ENCODE data around the gene ANTXR2. TPM values are rescaled to one million over a fixed set of nuclear protein-coding genes. Genes with fewer than 3 reads are reported as not detected.

ANTXR2 gene
- total RNA-seq, 2 experiments from 2014 or later = 20.8 to 27.6 TPM

DNA sequence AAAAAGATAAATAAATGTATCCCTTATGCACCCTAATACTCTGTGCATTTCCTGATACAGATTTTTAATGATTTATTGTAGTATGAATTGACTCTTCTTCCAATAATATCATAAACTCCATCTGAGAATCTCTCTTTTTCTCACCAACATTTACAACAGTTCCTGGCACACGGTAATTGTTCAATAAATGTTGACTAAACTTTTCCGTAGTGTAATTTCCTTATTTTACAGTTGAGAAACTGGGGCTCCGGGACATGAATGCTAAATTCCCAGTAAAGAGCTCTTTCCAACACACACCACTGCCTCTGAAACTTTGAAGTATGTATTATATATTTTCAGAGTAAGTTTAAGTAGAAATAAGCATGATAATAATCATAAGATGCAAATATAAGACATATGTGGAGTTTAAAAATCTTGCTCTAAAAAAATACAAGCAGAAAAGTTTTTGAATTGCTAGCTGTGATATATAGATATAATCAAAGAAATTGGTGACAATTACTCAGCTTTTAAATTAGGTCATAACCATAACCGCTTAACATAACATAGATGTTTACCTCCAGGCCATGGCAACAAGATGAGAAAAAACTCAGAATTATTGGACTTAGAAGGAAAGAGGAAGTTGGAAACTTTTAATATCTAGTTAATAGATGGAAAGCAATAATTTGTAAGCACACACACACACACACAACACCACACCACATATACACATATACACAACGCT lies 28.2 kb upstream of the ANTXR2 start:
- no peaks in the 10 kb centered on the region for H3K4me1 Mint-ChIP-seq
- H3K4me3 Mint-ChIP-seq = no peak overlapping the region
- H3K9me3 Mint-ChIP-seq = no peaks in the 10 kb centered on the region
- H3K27me3 Mint-ChIP-seq = peaks cover 2% of the 10 kb centered on the region
- POLR2A ChIA-PET = no interaction called here
- no peak for DNase-seq
- peaks cover 2% of the 10 kb centered on the region for H3K36me3 Mint-ChIP-seq
- no peak overlapping the region for H3K27ac Mint-ChIP-seq
- no peak for ATAC-seq (ENCODE audit: low read depth)

DNA sequence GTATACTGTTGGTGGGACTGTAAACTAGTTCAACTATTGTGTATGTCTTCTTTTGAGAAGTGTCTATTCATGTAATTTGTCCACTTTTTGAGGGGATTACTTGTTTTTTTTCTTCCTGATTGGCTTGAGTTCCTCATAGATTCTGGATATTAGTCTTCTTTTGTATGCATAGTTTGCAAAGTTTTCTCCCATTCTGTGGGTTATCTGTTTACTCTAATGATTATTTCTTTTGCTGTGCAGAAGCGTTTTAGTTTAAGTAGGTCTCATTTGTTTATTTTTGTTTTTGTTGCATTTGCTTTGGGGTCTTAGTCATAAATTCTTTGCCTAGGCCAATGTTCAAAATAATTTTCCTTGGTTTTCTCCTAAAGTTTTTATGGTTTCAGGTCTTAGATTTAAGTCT lies 26.6 kb upstream of the ANTXR2 start:
- ATAC-seq (ENCODE audit: low read depth) (no peak), DNase-seq (no peak)
- peaks cover 2% of the 10 kb centered on the region for H3K36me3 Mint-ChIP-seq
- peaks cover 4% of the 10 kb centered on the region for H3K27me3 Mint-ChIP-seq
- no peaks in the 10 kb centered on the region for H3K4me1 Mint-ChIP-seq
- H3K4me3 Mint-ChIP-seq = no peak overlapping the region
- POLR2A ChIA-PET = no interaction called here
- H3K9me3 Mint-ChIP-seq = no peaks in the 10 kb centered on the region
- no peak overlapping the region for H3K27ac Mint-ChIP-seq

DNA sequence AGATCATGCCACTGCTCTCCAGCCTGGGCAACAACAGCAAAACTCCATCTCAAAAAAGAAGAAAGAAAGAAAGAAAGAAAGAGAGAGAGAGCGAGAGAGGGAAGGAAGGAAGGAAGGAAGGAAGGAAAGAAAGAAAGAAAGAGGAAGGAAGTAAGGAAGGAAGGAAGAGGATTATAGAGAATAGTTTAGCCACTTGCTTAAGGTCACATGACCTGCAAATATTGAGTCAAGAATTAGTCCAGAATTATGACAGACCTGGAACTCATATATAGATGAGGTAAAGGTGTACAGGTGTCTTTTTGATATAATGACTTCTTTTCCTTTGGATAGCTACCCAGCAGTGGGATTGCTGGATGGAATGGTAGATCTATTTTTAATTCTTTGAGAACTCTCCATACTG lies 25.6 kb upstream of the ANTXR2 start:
- DNase-seq (no peak), ATAC-seq (ENCODE audit: low read depth) (no peak)
- Mint-ChIP-seq H3K27ac (no peak overlapping the region), H3K4me3 (no peak overlapping the region), H3K36me3 (peaks cover 2% of the 10 kb centered on the region), H3K4me1 (no peaks in the 10 kb centered on the region), H3K27me3 (peaks cover 4% of the 10 kb centered on the region), H3K9me3 (no peaks in the 10 kb centered on the region)
- POLR2A ChIA-PET = interaction anchor here (0.7 kb wide), 1 partner anchor 19 kb away, joined by 3 read pairs; no protein-coding TSS in a partner anchor

DNA sequence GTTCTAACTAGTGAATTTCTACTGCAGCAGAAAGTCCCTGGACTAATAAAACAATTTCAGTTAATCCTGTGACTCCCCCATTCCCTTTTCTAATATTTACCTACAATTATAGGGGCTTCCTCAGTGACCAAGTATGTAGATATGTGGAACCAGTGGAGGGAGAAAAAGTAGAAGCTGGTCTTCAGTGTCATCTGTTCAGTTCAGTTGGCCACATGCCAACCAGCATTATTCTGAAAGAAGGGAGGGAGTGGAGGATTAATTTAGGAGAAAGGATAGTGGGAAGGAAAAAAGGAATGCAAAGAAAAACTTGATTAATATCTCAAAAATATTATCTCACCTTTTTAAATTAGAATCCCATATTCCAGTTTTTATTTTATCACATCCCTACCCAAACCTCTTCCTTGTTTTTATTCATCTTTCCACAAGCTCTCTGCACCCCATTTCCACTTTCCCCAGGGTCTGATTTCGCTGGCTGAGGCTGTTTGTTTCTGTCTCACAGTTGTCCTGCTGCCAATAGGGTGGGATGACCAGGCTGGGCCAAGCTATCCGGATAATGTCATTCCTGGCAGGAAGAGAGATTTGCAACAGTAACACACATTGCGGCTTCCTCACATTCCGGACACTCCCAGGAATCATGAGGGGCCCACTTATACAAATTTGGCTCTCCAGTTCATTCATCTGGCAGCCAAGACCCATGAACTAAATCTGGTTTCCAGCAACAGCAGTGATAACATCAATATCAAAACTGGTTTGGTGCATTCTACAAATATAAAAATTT lies 24.6 kb upstream of the ANTXR2 start:
- peaks cover 2% of the 10 kb centered on the region for H3K4me1 Mint-ChIP-seq
- DNase-seq = no peak
- no peak for ATAC-seq (ENCODE audit: low read depth)
- no peaks in the 10 kb centered on the region for H3K9me3 Mint-ChIP-seq
- H3K27me3 Mint-ChIP-seq = peaks cover 4% of the 10 kb centered on the region
- peaks cover 2% of the 10 kb centered on the region for H3K36me3 Mint-ChIP-seq
- POLR2A ChIA-PET = no interaction called here
- H3K27ac Mint-ChIP-seq = no peak overlapping the region
- H3K4me3 Mint-ChIP-seq = no peak overlapping the region

DNA sequence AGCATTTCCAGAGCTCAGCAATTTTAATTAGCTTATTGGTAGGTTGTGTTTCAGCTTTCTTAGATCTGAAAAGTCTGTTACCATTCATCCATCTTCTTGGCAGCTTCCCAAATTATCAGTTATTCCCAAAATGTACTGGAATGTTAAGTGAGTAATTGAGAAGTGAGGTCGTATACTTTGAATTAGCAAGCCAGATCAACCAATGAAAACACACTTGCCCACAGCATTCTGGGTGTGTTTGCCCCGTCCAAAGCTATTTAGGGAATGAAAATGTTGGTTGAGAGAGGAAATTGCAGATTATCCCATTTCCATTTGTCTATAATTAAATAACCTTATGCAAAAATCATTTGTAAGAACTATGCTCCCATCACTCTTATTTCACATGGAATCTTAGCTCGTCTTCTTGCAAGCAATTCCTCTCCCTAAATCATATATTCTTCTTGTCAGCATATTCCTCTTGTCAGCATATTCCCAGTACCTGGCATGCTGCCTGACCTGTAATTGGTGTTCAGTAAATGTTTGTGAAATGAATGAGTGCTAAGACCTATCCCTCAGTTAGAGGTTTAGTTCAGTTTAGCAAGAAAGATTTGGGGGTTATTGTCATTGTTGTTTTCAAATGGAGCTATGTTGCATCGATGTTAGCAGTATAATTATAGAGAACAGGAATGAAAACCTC lies 23.3 kb upstream of the ANTXR2 start:
- no peak for ATAC-seq (ENCODE audit: low read depth)
- no peaks in the 10 kb centered on the region for H3K9me3 Mint-ChIP-seq
- no peak for DNase-seq
- no peak overlapping the region for H3K27ac Mint-ChIP-seq
- H3K4me1 Mint-ChIP-seq = peaks cover 10% of the 10 kb centered on the region
- H3K4me3 Mint-ChIP-seq = no peak overlapping the region
- peaks cover 4% of the 10 kb centered on the region for H3K27me3 Mint-ChIP-seq
- H3K36me3 Mint-ChIP-seq = peaks cover 2% of the 10 kb centered on the region
- POLR2A ChIA-PET = no interaction called here

DNA sequence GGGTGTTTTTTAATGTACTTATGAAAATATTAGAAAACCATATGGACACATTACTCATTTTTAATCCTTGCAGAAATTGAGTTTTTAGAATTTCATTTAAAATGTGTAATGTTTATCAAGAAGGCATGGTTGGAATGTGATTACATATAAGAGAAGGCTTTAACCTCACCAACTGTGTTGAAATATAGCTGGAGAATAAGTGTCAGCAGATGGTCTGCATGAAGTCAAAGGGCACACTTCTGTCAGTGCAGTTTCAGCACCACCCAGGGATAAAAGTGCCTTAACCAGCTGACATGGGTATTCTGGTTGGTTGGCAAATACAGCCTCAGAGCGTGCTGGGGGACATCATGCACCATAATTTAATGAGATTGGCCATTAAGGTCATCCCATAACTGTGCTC lies 21.2 kb upstream of the ANTXR2 start:
- ATAC-seq (ENCODE audit: low read depth) (no peak), DNase-seq (no peak)
- Mint-ChIP-seq H3K27me3 (peaks cover 4% of the 10 kb centered on the region), H3K4me3 (no peak overlapping the region), H3K9me3 (no peaks in the 10 kb centered on the region), H3K36me3 (peaks cover 2% of the 10 kb centered on the region), H3K27ac (no peak overlapping the region), H3K4me1 (peaks cover 10% of the 10 kb centered on the region)
- POLR2A ChIA-PET = no interaction called here

DNA sequence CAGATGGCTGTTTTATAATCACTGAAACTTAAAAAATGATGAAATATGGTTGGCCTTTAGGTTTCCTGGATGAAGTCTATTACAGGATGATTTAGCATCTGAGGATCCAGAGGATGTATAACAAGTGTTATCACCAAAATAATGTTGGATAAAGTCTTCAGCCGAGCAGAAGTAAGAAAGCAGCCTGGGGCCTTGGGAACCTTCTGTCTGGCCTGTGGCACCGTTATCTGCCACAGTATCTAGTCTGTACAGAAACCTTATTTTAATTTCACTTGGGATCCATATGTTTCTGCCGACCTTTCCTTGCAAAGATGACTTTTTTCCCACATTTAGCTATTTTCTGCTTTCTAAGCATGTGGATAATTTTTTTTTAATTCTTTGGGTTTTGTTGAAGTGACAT lies 20.5 kb upstream of the ANTXR2 start:
- Mint-ChIP-seq H3K27ac (no peak overlapping the region), H3K36me3 (peaks cover 2% of the 10 kb centered on the region), H3K27me3 (peaks cover 4% of the 10 kb centered on the region), H3K4me1 (peaks cover 10% of the 10 kb centered on the region), H3K9me3 (no peaks in the 10 kb centered on the region), H3K4me3 (no peak overlapping the region)
- POLR2A ChIA-PET = interaction anchor here (0.5 kb wide), 1 partner anchor 28 kb away, joined by 6 read pairs; no protein-coding TSS in a partner anchor
- DNase-seq = no peak
- no peak for ATAC-seq (ENCODE audit: low read depth)

DNA sequence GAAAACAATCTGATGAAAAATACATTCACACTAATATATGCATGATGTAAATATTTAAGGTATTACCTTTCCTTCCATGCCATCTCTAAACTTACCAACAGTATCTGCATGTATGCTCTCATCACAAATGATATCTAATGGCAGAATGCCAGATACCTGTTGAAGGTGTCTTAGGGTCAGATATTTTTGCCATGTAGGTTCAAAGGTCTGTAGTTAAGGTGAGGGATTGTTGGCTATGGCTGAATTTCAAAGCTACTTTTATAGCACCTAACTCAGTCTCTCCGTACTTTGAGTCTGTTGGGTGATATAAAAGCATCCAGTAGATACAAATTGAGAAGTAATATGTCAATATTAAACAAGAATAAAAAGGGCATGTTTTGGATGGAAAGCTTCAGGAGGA lies 19.8 kb upstream of the ANTXR2 start:
- no peak for ATAC-seq (ENCODE audit: low read depth)
- POLR2A ChIA-PET = interaction anchor here (0.5 kb wide), 1 partner anchor 28 kb away, joined by 6 read pairs; no protein-coding TSS in a partner anchor

DNA sequence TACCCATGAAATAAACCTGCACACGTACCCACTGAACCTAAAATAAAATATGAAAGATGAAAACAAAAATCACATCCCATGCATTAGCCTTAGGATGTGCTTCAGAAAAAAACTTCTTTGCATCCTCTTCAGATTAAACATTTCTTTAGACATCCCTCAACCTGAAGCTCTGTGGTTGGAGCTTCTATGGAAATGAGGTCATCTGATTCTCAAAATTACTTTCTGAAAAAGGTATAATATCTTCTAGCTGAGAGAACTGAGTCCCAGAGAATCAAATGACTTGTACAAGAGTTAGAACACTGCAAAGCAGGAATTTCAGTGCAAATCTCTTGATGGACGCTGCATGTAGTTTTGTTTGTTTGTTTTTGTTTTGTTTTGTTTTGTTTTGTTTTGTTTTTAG lies 19.1 kb upstream of the ANTXR2 start:
- H3K27ac Mint-ChIP-seq = no peak overlapping the region
- ATAC-seq (ENCODE audit: low read depth) = no peak
- no peak overlapping the region for H3K4me3 Mint-ChIP-seq
- POLR2A ChIA-PET = no interaction called here
- H3K36me3 Mint-ChIP-seq = no peaks in the 10 kb centered on the region
- H3K27me3 Mint-ChIP-seq = peaks cover 7% of the 10 kb centered on the region
- peaks cover 10% of the 10 kb centered on the region for H3K4me1 Mint-ChIP-seq
- no peak for DNase-seq
- peaks cover 3% of the 10 kb centered on the region for H3K9me3 Mint-ChIP-seq

More for the DNA sequence above, 19.8 kb upstream of the ANTXR2 start:
- peaks cover 2% of the 10 kb centered on the region for H3K9me3 Mint-ChIP-seq
- no peak overlapping the region for H3K27ac Mint-ChIP-seq
- H3K4me3 Mint-ChIP-seq = no peak overlapping the region
- peaks cover 10% of the 10 kb centered on the region for H3K4me1 Mint-ChIP-seq
- DNase-seq = no peak
- H3K36me3 Mint-ChIP-seq = no peaks in the 10 kb centered on the region
- peaks cover 7% of the 10 kb centered on the region for H3K27me3 Mint-ChIP-seq

DNA sequence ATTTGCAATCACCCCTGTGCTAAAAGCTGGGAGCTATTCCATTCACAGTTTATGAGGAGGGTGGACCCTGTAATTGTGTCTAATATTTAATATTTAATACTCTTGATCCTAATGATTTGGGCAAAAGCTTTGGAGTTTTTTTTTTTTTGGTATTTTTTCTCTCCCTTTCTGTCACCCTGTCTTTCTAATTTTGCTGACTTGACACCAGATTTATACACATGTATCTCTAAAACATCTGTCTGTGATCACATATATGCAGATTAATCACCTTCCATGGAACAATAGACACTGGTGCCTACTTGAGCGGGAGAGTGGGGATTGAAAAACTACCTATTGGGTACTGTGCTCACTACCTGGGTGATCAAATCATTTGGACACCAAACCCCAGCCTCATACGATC lies 18.7 kb upstream of the ANTXR2 start:
- Mint-ChIP-seq H3K27ac (no peak overlapping the region), H3K4me1 (peaks cover 10% of the 10 kb centered on the region), H3K36me3 (no peaks in the 10 kb centered on the region), H3K9me3 (peaks cover 3% of the 10 kb centered on the region), H3K4me3 (no peak overlapping the region), H3K27me3 (peaks cover 9% of the 10 kb centered on the region)
- POLR2A ChIA-PET = no interaction called here
- no peak for ATAC-seq (ENCODE audit: low read depth)
- no peak for DNase-seq

DNA sequence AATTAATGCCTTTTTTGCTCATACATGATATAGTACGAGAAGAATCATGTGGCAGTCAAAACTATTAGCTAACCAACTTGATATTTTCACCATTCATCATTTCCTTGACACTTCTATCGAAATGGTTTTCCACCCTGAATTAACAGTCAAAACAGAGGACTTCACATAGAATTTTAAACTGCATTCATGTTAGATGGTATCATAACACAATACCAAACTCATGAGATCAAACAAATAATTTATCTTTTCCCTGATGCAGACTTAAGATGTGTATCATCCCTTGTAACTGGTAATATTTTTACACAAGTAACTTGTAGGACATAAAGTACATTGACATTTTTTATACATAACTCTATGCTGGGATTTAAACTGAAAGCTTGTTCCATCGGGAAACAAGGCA lies 18.2 kb upstream of the ANTXR2 start:
- H3K4me1 Mint-ChIP-seq = peaks cover 10% of the 10 kb centered on the region
- peaks cover 3% of the 10 kb centered on the region for H3K9me3 Mint-ChIP-seq
- ATAC-seq (ENCODE audit: low read depth) (no peak), DNase-seq (no peak)
- POLR2A ChIA-PET = no interaction called here
- no peak overlapping the region for H3K27ac Mint-ChIP-seq
- no peaks in the 10 kb centered on the region for H3K36me3 Mint-ChIP-seq
- peaks cover 10% of the 10 kb centered on the region for H3K27me3 Mint-ChIP-seq
- H3K4me3 Mint-ChIP-seq = no peak overlapping the region

DNA sequence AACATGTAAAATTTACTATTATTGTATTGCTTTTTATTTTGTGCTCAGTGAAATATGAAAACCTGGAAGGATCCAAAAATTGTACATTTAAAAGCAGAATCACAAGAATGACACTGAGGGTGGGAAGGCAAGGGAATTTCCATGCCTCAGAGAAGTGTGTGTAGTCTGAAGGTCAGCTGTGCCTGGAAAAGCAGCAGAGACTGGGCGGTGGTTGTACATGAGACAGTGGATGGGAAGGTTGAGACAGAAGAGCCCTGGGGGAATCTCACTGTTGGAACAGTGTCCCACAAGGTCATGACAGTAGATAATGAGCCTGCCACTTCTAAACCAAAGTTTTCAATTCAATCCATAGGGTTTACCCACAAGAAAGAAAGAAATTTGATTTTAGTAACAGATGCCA lies 17.1 kb upstream of the ANTXR2 start:
- POLR2A ChIA-PET = no interaction called here
- H3K27me3 Mint-ChIP-seq = peaks cover 8% of the 10 kb centered on the region
- H3K4me1 Mint-ChIP-seq = peaks cover 10% of the 10 kb centered on the region
- ATAC-seq (ENCODE audit: low read depth) (no peak), DNase-seq (no peak)
- no peak overlapping the region for H3K27ac Mint-ChIP-seq
- no peaks in the 10 kb centered on the region for H3K36me3 Mint-ChIP-seq
- H3K4me3 Mint-ChIP-seq = no peak overlapping the region
- H3K9me3 Mint-ChIP-seq = peaks cover 3% of the 10 kb centered on the region

DNA sequence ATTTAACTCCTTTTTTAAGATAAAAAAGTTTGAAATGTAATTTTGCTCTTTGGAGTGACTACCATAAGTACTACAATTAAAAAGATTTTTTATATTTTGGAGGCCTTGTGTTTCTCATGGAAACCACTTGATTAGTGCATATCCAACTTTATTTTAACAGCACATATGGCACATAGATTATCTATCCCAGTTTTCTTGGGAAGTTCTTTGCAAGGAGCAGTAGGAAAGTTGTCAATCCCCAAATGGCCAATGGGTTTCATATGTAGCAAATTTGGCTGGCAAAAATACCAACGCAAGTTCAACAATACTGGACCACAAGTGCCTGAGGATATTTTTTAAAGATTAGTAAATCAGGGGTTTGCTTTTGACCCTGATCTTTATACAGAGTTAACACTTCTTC lies 15.4 kb upstream of the ANTXR2 start:
- Mint-ChIP-seq H3K4me3 (no peak overlapping the region), H3K4me1 (peaks cover 10% of the 10 kb centered on the region)

More for the DNA sequence above, 15.4 kb upstream of the ANTXR2 start:
- no peak for ATAC-seq (ENCODE audit: low read depth)
- Mint-ChIP-seq H3K27me3 (peaks cover 11% of the 10 kb centered on the region), H3K36me3 (no peaks in the 10 kb centered on the region), H3K27ac (no peak overlapping the region), H3K9me3 (peaks cover 3% of the 10 kb centered on the region)
- DNase-seq = no peak
- POLR2A ChIA-PET = no interaction called here

Data from activated naive CD8-positive, alpha-beta T cell treated with anti-CD3 and anti-CD28 coated beads, Interleukin-2, amount 10 ng/mL, durations not matched to agents 7 days and 5 days (primary cell).